NCI-H2107 treated with DMSO at 0.1 percent for 48 hours (cell line): ENCODE measurements around the gene NELFE.
A peak's percentile ranks its signal among the peaks of the same experiment; 100 is the strongest.
"Not testable (repeated sequence)": the region's sequence is repeated elsewhere in the genome, so short reads cannot be mapped to it uniquely, and the experiment has no call there.

ENCODE experiments used
- DNase-seq: peaks from one replicate; lab custom pipeline; 2025; ENCODE audit not compliant: unreplicated experiment; lab: John Stamatoyannopoulos, UW

Gene NELFE

GRCh38 chr6:31952140-31952805, 6.5 kb downstream of the NELFE start:
- DNase-seq: no peak

- DNase-seq: no peak
Observed at GRCh38 chr6:31949926-31950548, 8.7 kb downstream of the NELFE start.

- no peak for DNase-seq
Observed at GRCh38 chr6:31948753-31949413, 9.9 kb downstream of the NELFE start.

- no peak for DNase-seq
Observed at GRCh38 chr6:31948306-31948705, 10.5 kb downstream of the NELFE start.

GRCh38 chr6:31947864-31948263, 10.9 kb downstream of the NELFE start:
- DNase-seq: no peak

- DNase-seq: no peak
Observed at GRCh38 chr6:31947070-31947675, 11.6 kb downstream of the NELFE start.

- DNase-seq: no peak
Observed at GRCh38 chr6:31946370-31946885, 12.3 kb downstream of the NELFE start.

- no peak for DNase-seq
Observed at GRCh38 chr6:31945507-31946369, 13.0 kb downstream of the NELFE start, which contains the start of gene CFB. Gene CFB, plus strand, starts transcription at chr6:31946095. Its CDS starts 127 bp downstream, at chr6:31946222.

- DNase-seq: no peak
Observed at GRCh38 chr6:31945154-31945506, 13.6 kb downstream of the NELFE start.

GRCh38 chr6:31943742-31944141, 15.0 kb downstream of the NELFE start:
- DNase-seq: no peak

GRCh38 chr6:31940256-31940664, 18.5 kb downstream of the NELFE start:
- DNase-seq: no peak

- DNase-seq: no peak
Observed at GRCh38 chr6:31935823-31936222, 22.9 kb downstream of the NELFE start.

- no peak for DNase-seq
Observed at GRCh38 chr6:31935021-31935420, 23.8 kb downstream of the NELFE start.

GRCh38 chr6:31933537-31933936, 25.2 kb downstream of the NELFE start:
- DNase-seq: no peak

GRCh38 chr6:31932137-31932536, 26.6 kb downstream of the NELFE start:
- DNase-seq: not testable (repeated sequence)

GRCh38 chr6:31930962-31931361, 27.8 kb downstream of the NELFE start:
- no peak for DNase-seq

GRCh38 chr6:31928672-31928939, 30.2 kb downstream of the NELFE start:
- no peak for DNase-seq

- DNase-seq: no peak
Observed at GRCh38 chr6:31927863-31928671, 30.7 kb downstream of the NELFE start.

- no peak for DNase-seq
Observed at GRCh38 chr6:31927242-31927862, 31.4 kb downstream of the NELFE start, which contains the start of gene C2. Gene C2, plus strand, starts transcription at chr6:31927717. Its CDS starts 36 bp downstream, at chr6:31927753.

- peak; percentile 35 for DNase-seq
Observed at GRCh38 chr6:31922942-31923341, 35.8 kb downstream of the NELFE start.
